BLaER1 (cell line): ENCODE results near the gene GAS2L2.
A peak's percentile ranks its signal among the peaks of the same experiment; 100 is the strongest.

Source experiments
- H3K27ac ChIP-seq: shearing (Covaris generic); formaldehyde crosslinking; 2 replicates; pipeline ENCODE4 v1.8.1; 2022
- H3K27me3 ChIP-seq: shearing (Covaris generic); formaldehyde crosslinking; 2 replicates; pipeline ENCODE4 v1.8.1; 2022
- H3K36me3 ChIP-seq: shearing (Covaris generic); formaldehyde crosslinking; 2 replicates; pipeline ENCODE4 v1.8.1; 2022
- H3K4me1 ChIP-seq: shearing (Covaris generic); formaldehyde crosslinking; 2 replicates; pipeline ENCODE4 v1.8.1; 2022
- H3K4me2 ChIP-seq: shearing (Covaris generic); formaldehyde crosslinking; 2 replicates; pipeline ENCODE4 v1.8.1; 2022
- H3K4me3 ChIP-seq: shearing (Covaris generic); formaldehyde crosslinking; 2 replicates; pipeline ENCODE4 v1.8.1; 2022
- H3K9ac ChIP-seq: shearing (Covaris generic); formaldehyde crosslinking; 2 replicates; pipeline ENCODE4 v1.8.1; 2022
- H3K9me3 ChIP-seq: shearing (Covaris generic); formaldehyde crosslinking; 2 replicates; pipeline ENCODE4 v1.8.1; 2022
- H4K20me1 ChIP-seq: shearing (Covaris generic); formaldehyde crosslinking; 2 replicates; pipeline ENCODE4 v1.8.1; 2022
- Cebpa-rat ChIP-seq: shearing (Covaris generic); IDR thresholded peaks from 2 replicates; pipeline ENCODE4 v1.8.1; 2022

GAS2L2 gene

DNA sequence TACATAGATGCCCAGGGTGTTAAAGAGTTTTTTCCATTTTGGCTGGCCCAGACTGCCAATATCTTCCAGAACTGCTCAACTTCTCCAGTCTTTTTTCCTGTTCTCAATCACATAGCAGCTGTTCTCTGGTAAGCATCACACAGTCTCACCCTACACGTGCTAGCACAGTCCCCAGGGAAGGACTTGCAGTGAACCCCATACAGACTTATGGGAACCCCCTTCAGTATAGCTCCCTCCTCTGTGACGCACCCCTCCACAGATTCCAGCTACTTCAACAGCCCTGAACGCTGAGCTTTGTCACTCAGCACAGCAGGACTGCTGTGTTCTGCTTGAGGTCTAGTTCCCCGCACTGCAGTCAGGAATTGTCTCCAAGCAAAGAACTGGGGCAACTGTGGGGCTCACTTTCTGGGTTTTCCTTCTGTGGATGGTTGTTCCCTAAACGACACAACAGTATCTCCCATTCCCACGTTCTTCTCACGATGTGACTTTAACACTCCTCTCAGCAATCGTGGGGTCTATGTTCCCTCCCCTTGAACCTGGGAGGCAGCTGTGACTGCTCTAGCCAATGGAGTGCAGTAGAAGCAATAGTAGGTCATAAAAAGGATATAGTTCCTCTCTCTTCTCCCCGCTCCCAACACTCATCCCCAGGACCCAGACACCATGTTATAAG lies 38.8 kb upstream of the GAS2L2 start:
- no peak overlapping the region for H3K4me3 ChIP-seq
- no peak overlapping the region for H3K27ac ChIP-seq
- H3K4me2 ChIP-seq, result no peak overlapping the region
- TF ChIP-seq Cebpa-rat, result no peak
- no peak overlapping the region for H3K9ac ChIP-seq
- 0 out of 2 replicates have a peak, but pooled peaks cover 10% of the 10 kb centered on the region for H4K20me1 ChIP-seq
- H3K36me3 ChIP-seq, result no peaks in the 10 kb centered on the region
- peaks cover 39% of the 10 kb centered on the region for H3K27me3 ChIP-seq
- H3K4me1 ChIP-seq, result peaks cover 13% of the 10 kb centered on the region
- H3K9me3 ChIP-seq, result no peaks in the 10 kb centered on the region

DNA sequence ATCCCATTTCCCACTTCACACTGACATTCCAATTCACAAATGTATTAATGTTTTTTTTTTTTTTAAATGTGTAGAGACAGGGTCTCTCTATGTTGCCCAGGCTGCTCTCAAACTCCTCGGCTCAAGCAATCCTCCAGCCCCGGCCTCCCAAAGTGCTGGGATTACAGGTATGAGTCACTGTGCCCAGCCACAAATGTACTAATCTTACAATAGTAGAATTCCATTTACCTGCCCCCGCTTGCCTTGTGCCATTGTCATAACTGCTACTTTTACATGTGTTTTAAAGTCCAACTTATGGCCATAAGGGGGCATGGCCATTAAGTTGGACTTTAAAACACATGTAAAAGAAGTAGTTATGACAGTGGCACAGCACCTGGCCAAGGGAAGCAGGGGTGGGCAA lies 37.8 kb upstream of the GAS2L2 start:
- Histone ChIP-seq H3K4me2 (no peak overlapping the region), H3K27ac (no peak overlapping the region), H3K4me1 (peaks cover 11% of the 10 kb centered on the region), H3K4me3 (no peak overlapping the region), H3K36me3 (no peaks in the 10 kb centered on the region), H3K9ac (no peak overlapping the region), H4K20me1 (0 out of 2 replicates have a peak, but pooled peaks cover 10% of the 10 kb centered on the region), H3K27me3 (peaks cover 29% of the 10 kb centered on the region), H3K9me3 (no peaks in the 10 kb centered on the region)
- no peak for TF ChIP-seq Cebpa-rat

DNA sequence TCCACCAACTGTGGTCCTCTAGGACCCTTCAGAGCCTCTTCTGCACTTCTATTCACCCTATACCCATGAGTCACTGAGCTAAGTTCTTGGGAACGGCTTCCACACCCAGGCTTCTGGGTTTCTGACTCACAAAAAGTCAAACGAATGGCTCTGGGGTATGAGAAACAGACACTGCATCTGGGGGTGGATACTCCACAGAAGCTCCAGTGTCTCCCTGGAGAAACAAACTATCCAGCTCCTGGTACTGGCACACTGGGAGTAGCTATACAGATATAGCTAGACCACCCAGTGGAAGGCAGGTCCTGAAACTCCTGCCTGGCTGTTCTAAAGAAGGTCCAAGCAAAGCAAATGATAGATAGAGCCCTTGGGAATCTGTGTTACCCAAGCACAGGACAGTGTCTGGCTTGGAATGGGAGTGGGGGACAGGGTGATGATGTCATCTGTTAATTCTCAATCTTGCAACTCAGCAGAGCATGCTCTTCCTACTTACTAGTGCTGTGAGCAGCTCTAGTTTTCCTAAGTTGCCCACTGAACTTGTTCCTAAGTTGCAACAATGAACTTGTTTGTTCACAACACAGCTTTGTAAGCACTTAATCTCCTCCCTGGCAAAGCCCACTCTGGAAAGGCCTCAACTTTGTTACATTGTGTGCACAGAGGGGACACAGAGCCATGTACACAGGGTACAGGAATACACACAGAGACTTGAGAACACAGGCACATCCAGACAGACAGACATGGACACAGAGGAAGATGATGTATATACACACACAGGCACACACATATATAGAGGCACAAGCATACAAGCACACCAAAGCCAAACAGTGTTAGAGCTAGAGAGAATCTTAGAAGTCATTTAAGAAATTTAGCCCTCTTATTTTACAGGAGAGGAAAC lies 35.7 kb upstream of the GAS2L2 start:
- no peaks in the 10 kb centered on the region for H3K36me3 ChIP-seq
- H3K4me1 ChIP-seq, result no peaks in the 10 kb centered on the region
- no peaks in the 10 kb centered on the region for H4K20me1 ChIP-seq
- no peak overlapping the region for H3K27ac ChIP-seq
- H3K9me3 ChIP-seq, result no peaks in the 10 kb centered on the region
- H3K9ac ChIP-seq, result no peak overlapping the region
- peaks cover 8% of the 10 kb centered on the region for H3K27me3 ChIP-seq
- H3K4me2 ChIP-seq, result no peak overlapping the region
- no peak for TF ChIP-seq Cebpa-rat
- H3K4me3 ChIP-seq, result no peak overlapping the region

DNA sequence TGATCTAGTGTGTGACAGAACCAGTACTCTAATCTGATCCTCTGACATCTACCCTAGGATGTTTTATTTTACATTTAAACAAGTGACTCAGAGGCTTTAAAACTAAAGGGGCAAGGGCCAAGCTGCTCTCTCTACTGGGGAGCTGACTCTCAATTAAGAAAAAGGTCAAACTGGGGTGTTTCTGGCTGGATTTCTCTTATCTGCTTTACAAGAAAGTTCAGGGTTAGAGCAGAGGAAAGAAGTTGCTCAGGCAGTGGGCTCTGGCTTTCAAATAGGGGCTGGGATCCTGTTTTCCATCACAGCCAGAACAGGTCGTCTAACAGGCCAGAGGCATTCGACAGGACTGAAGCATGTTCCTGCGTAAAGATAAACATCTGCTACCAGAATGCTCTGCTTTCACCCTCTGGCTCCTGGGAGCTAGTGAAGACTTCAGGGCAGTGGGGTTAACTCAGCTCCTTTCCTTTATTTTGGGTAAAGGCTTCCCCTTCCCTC lies 33.9 kb upstream of the GAS2L2 start:
- Histone ChIP-seq H4K20me1 (no peaks in the 10 kb centered on the region), H3K27me3 (no peaks in the 10 kb centered on the region), H3K36me3 (no peaks in the 10 kb centered on the region), H3K4me1 (no peaks in the 10 kb centered on the region), H3K4me2 (no peak overlapping the region), H3K9me3 (no peaks in the 10 kb centered on the region), H3K4me3 (no peak overlapping the region), H3K27ac (no peak overlapping the region), H3K9ac (no peak overlapping the region)
- no peak for TF ChIP-seq Cebpa-rat

DNA sequence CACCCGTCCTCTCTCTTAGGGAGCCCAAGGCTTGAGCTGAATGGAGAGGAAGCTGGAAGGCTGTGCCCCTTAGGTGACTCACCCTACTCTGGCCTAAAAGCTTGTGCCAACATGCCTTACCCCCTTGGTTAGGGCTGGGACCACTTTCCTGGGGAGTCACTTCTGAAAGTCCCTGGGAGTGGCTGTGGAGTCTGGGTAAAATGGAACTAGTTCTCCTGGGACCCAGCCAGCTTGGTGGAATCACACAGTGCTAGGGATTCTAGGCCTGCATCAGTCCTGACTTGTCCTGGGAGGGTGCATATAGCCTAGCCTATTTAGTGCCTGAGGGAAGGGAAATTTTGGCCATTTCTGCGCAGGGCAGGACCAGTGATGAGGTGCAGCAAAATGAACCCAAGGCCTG lies 31.9 kb upstream of the GAS2L2 start:
- H3K4me3 ChIP-seq, result no peak overlapping the region
- no peak overlapping the region for H3K4me2 ChIP-seq
- no peak for TF ChIP-seq Cebpa-rat
- no peaks in the 10 kb centered on the region for H3K36me3 ChIP-seq
- H4K20me1 ChIP-seq, result no peaks in the 10 kb centered on the region
- no peaks in the 10 kb centered on the region for H3K9me3 ChIP-seq
- H3K4me1 ChIP-seq, result no peaks in the 10 kb centered on the region
- H3K27me3 ChIP-seq, result no peaks in the 10 kb centered on the region
- H3K27ac ChIP-seq, result no peak overlapping the region
- no peak overlapping the region for H3K9ac ChIP-seq

DNA sequence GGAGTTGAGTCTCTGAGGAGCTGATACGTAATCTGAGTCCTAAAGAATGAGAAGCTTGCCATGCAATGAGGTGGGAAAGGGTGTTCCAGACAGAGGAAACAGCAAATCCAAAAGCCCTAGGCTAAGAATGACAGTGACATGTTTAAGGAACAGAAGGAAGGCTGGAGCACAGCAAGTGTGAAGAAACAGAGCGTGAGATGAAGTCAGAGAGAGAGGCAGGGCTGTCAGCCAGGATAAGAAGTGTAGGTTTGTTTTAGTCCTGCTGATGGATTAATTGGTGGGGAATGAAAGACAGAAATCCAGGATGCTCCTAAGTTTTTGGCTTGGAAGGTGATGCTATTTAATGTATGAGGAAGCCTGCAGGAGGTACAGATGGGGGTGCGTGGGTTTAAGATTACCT lies 27.9 kb upstream of the GAS2L2 start:
- Histone ChIP-seq H3K4me2 (no peak overlapping the region), H3K27me3 (no peaks in the 10 kb centered on the region), H3K9ac (no peak overlapping the region), H3K27ac (no peak overlapping the region), H3K9me3 (no peaks in the 10 kb centered on the region), H4K20me1 (no peaks in the 10 kb centered on the region), H3K4me1 (no peaks in the 10 kb centered on the region), H3K36me3 (no peaks in the 10 kb centered on the region), H3K4me3 (no peak overlapping the region)
- no peak for TF ChIP-seq Cebpa-rat

DNA sequence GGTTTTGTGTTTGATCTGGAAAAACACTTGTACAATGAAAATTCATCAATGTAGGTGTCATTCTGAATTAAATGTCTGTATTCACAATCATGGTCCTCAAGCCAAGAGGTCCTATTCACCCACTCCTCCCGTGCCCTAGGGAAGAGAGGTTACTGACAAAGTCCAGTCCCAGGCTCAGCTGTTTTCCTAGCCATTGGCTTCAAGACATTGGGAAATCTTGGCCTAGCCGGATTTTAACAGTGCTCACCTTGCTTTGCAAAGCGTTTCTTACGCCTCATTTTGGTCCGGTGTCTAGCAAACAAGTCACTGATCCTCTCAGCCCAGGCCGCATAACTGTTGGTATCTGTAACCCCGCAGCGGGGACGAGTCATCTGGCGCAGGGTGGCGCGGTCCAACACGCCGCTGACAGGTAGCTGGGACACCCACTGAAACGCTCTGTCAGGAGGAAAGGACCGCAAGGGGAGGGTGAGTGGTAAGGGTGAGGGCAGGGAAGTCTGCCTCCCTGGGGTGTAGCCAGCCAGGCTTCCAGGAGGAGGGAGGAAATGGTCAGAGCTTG lies 25.7 kb upstream of the GAS2L2 start:
- H3K36me3 ChIP-seq, result no peaks in the 10 kb centered on the region
- H4K20me1 ChIP-seq, result no peaks in the 10 kb centered on the region
- H3K4me3 ChIP-seq, result no peak overlapping the region
- no peak for TF ChIP-seq Cebpa-rat
- H3K4me1 ChIP-seq, result peaks cover 21% of the 10 kb centered on the region
- no peak overlapping the region for H3K27ac ChIP-seq
- no peak overlapping the region for H3K9ac ChIP-seq
- H3K4me2 ChIP-seq, result no peak overlapping the region
- H3K27me3 ChIP-seq, result no peaks in the 10 kb centered on the region
- no peaks in the 10 kb centered on the region for H3K9me3 ChIP-seq

DNA sequence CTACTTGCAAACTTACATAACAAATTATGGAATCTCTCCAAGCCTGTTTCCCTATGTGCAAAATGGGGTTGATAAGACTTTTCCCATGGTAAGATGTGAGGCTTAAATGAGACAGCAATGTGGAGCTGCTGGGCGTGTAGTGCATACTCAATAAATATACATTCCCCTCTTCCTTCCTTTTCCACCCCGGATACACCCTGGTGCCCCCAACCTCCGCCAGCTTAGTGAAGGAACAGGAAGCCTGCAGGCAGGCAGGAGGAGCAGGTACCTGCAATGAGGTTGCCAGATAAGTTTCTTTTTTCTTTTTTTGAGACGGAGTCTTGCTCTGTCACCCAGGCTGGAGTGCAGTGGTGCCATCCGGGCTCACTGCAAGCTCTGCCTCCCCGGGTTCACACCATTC lies 22.5 kb upstream of the GAS2L2 start:
- Histone ChIP-seq H3K4me3 (no peak overlapping the region), H3K27me3 (no peaks in the 10 kb centered on the region), H3K36me3 (no peaks in the 10 kb centered on the region), H3K4me1 (peaks cover 43% of the 10 kb centered on the region), H3K9me3 (no peaks in the 10 kb centered on the region), H4K20me1 (no peaks in the 10 kb centered on the region), H3K9ac (no peak overlapping the region), H3K27ac (no peak overlapping the region; the same call in 1 of the 2 replicates), H3K4me2 (peak overlapping the region; percentile 85)
- no peak for TF ChIP-seq Cebpa-rat

DNA sequence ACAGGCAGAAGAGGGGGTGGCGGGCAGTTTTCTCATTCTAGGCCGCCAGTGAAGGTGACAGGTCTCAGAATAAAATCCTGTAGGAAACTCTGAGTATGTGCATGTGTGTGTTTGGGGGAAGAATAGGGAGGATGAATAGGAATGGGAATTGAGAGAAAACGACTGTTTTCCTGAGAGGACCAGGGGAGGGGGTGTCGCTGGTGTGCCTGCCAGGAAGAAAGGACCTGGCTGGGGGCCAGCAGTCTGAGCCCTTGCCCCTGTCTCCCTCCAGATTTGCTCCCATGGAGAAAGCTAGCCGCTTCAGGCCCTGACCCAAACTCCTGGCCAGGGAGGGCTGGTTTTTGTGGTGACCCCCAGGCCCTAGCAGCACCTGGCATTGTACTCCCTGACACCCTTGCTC lies 22.0 kb upstream of the GAS2L2 start:
- Histone ChIP-seq H3K27me3 (no peaks in the 10 kb centered on the region), H3K36me3 (no peaks in the 10 kb centered on the region), H4K20me1 (no peaks in the 10 kb centered on the region), H3K4me1 (peaks cover 43% of the 10 kb centered on the region), H3K4me3 (no peak overlapping the region), H3K27ac (peak overlapping the region; percentile 86; the same call in 1 of the 2 replicates), H3K9me3 (no peaks in the 10 kb centered on the region), H3K9ac (no peak overlapping the region), H3K4me2 (peak overlapping the region; percentile 85)
- TF ChIP-seq Cebpa-rat, result no peak

DNA sequence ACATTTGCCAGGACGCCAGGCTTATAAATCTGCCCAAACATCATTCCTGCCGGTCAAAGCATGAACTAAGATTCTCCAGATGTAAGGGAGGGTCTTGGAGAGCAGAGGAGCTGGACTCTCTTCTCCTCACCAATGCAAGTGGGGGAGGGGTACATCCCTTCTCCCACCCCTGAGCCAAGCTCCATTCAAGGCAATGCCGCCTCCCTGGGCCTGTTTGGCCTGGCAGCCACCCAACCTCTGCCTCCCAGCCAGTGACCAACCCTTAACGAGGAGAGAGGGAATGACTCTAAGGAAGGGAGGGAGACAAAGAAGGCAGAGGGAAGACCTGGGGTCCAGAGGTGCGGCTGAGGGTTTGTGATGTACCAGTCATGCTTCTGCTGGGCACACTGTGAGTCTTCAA lies 21.5 kb upstream of the GAS2L2 start:
- Histone ChIP-seq H3K4me3 (0 out of 2 replicates have a peak overlapping the region, but pooled peaks have one; percentile 15), H3K27me3 (no peaks in the 10 kb centered on the region), H3K9ac (peak overlapping the region; percentile 71), H3K9me3 (no peaks in the 10 kb centered on the region), H3K27ac (peak overlapping the region; percentile 86), H3K4me1 (peaks cover 43% of the 10 kb centered on the region), H3K4me2 (peak overlapping the region; percentile 85), H4K20me1 (no peaks in the 10 kb centered on the region), H3K36me3 (no peaks in the 10 kb centered on the region)
- TF ChIP-seq Cebpa-rat, result no peak
